ENCODE measurements around the gene COMMD7. TPM values are rescaled to one million over a fixed set of nuclear protein-coding genes. Genes with fewer than 3 reads are reported as not detected.
"Not testable (repeated sequence)": the region's sequence is repeated elsewhere in the genome, so short reads cannot be mapped to it uniquely, and the experiment has no call there.

The COMMD7 gene
- total RNA-seq, 4 donors from 2014 or later: 11.3 to 31.6 (median 25.4) TPM

DNA sequence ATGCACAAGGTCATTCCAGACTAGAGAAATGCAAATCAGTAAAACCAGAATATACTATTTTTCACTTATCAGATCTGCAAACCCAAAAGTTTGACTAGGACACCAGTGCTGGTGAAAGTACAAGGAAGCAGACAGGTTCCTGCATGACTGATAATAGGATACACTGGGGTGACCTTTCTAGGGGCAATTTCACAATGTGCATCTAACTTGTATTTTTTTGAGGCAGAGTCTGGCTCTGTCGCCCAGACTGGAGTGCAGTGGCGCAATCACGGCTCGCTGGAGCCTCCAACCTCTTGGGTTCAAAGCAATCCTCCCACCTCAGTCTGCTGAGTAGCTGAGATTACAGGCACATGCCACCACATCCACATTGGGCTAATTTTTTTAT, 11.4 kb downstream of the COMMD7 start:
- no peak for DNase-seq
- Histone ChIP-seq H3K27ac (no peak overlapping the region), H3K36me3 (no peaks in the 10 kb centered on the region), H3K27me3 (no peaks in the 10 kb centered on the region), H3K4me1 (no peaks in the 10 kb centered on the region), H3K9me3 (no peaks in the 10 kb centered on the region), H3K4me3 (no peak overlapping the region)
- intact Hi-C loops (cut with DNase I; ENCODE audit: low total_unique reads): no loop called here
- TF ChIP-seq, protein P1, sequence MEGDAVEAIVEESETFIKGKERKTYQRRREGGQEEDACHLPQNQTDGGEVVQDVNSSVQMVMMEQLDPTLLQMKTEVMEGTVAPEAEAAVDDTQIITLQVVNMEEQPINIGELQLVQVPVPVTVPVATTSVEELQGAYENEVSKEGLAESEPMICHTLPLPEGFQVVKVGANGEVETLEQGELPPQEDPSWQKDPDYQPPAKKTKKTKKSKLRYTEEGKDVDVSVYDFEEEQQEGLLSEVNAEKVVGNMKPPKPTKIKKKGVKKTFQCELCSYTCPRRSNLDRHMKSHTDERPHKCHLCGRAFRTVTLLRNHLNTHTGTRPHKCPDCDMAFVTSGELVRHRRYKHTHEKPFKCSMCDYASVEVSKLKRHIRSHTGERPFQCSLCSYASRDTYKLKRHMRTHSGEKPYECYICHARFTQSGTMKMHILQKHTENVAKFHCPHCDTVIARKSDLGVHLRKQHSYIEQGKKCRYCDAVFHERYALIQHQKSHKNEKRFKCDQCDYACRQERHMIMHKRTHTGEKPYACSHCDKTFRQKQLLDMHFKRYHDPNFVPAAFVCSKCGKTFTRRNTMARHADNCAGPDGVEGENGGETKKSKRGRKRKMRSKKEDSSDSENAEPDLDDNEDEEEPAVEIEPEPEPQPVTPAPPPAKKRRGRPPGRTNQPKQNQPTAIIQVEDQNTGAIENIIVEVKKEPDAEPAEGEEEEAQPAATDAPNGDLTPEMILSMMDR (IDR thresholded peaks at IDR 0.05): no peak
- TF ChIP-seq POLR2A (IDR thresholded peaks at IDR 0.05): no peak

DNA sequence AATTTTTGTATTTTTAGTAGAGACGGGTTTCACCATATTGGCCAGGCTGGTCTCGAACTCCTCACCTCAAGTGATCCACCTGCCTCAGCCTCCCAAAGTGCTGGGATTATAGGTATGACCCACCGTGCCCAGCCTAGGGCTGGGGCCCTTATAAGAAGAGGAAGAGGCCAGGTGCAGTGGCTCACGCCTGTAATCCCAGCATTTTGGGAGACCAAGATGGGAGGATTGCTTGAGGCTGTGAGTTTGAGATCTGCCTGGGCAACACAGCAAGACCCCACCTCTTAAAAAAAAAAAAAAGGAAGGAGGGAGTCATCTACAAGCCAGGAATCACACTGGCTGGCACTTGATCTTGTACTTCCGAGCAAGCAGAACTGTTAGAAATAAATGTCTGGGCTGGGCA, 13.9 kb downstream of the COMMD7 start:
- H3K27ac ChIP-seq; intact Hi-C loops (cut with DNase I; ENCODE audit: low total_unique reads); DNase-seq; H3K27me3 ChIP-seq; H3K4me3 ChIP-seq; H3K36me3 ChIP-seq; H3K4me1 ChIP-seq; H3K9me3 ChIP-seq: not testable (repeated sequence)

DNA sequence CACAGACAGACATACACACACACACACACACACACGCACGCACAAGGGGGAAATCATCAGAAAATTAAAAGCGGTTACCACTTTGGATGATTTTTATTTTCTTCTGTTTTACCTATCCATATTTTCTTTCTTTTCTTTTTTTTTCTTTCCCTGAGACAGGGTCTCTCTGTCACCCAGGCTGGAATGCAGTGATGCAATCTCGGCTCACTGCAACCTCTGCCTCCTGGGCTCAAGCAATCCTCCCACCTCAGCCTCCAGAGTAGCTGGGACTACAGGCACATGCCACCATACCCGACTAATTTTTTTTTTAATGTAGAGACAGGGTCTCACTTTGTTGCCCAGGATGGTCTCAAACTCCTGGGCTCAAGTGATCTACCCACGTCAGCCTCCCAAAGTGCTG, 14.8 kb downstream of the COMMD7 start:
- H3K36me3 ChIP-seq; H3K4me1 ChIP-seq; H3K4me3 ChIP-seq; intact Hi-C loops (cut with DNase I; ENCODE audit: low total_unique reads); DNase-seq; H3K27me3 ChIP-seq; H3K9me3 ChIP-seq; H3K27ac ChIP-seq: not testable (repeated sequence)

DNA sequence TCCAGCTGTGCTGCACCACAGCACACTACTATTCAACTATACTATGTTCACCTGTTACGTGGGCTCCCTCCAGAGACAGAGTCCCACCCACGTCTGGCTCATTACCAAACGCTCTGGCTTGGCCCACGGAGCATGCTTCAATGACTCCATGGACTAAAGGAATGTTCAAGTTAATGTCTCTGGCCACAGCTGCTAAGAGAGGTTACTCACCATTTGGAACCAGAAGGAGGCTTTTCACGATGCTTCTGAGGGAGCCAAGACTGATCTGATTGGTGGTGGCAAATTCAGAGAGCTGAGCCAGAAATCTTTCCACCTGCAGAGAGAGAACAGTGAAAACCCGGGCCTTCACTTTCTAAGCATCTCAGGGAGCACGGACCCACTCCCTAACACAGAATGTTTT, 15.6 kb downstream of the COMMD7 start:
- H3K27me3 ChIP-seq: no peaks in the 10 kb centered on the region
- H3K27ac ChIP-seq: no peak overlapping the region
- no peaks in the 10 kb centered on the region for H3K9me3 ChIP-seq
- no peaks in the 10 kb centered on the region for H3K36me3 ChIP-seq
- H3K4me3 ChIP-seq: no peak overlapping the region
- intact Hi-C loops (cut with DNase I; ENCODE audit: low total_unique reads): no loop called here
- no peaks in the 10 kb centered on the region for H3K4me1 ChIP-seq
- DNase-seq: peak in 1 of 2 donors; percentile 32
- no peak for TF ChIP-seq POLR2A (IDR thresholded peaks at IDR 0.05)
- TF ChIP-seq, protein P1 (IDR thresholded peaks at IDR 0.05): no peak

DNA sequence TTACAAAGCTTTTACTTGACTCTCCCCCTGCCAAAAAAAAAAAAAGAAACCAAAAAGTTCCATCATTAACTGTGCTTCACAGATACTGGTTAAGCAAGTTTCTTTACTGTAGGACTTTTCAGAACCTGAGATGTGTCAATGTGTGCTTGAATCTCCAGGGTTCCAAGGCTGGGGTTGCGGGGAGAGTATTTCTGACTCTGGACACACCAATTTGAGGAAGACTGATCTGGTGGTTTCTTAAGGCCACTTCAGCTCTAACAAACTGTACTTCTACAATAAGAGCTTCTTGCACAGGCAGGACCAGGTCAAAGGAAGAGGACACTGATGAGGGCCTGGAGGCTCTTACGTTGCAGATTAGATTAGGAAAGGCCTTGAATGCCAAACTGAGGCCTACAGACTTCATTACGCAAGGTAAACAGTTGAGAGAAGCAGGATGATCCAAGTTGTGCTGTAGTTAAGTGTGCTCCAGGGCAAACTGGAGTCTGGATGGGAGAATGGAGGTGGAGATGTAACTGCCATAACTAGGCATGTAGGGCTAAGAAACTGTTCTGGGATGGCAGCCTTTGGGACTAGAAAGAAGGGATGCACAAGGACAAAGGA, 24.4 kb downstream of the COMMD7 start:
- TF ChIP-seq POLR2A (IDR thresholded peaks at IDR 0.05): no peak
- TF ChIP-seq, protein P1 (IDR thresholded peaks at IDR 0.05): no peak
- H3K36me3 ChIP-seq: no peaks in the 10 kb centered on the region
- no peak for DNase-seq
- no peaks in the 10 kb centered on the region for H3K27me3 ChIP-seq
- H3K27ac ChIP-seq: no peak overlapping the region
- no peaks in the 10 kb centered on the region for H3K4me1 ChIP-seq
- intact Hi-C loops (cut with DNase I; ENCODE audit: low total_unique reads): no loop called here
- H3K9me3 ChIP-seq: no peaks in the 10 kb centered on the region
- H3K4me3 ChIP-seq: no peak overlapping the region

DNA sequence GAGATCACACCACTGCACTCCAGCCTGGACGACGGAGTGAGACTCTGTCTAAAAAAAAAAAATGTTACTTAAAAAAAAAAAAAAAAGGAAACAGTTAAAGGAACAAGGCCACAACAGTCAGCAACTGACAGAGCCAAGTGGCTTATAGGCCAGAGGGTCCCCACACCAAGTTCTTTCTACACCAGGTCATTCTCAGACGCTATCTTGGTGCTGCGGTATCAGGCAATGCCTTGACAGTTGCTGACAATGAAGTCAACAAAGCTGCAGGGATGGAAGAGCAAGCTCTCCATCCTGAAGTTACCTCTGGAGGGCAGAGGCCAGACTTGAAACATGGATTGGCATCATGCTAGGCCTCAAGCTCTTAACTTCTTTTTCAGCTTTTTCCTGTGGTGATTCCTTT, 31.9 kb downstream of the COMMD7 start:
- intact Hi-C loops (cut with DNase I; ENCODE audit: low total_unique reads): no loop called here
- Histone ChIP-seq H3K9me3 (no peaks in the 10 kb centered on the region), H3K27ac (no peak overlapping the region), H3K27me3 (no peaks in the 10 kb centered on the region), H3K4me3 (no peak overlapping the region), H3K36me3 (no peaks in the 10 kb centered on the region), H3K4me1 (no peaks in the 10 kb centered on the region)
- no peak for DNase-seq
- TF ChIP-seq, protein P1 (IDR thresholded peaks at IDR 0.05): no peak
- no peak for TF ChIP-seq POLR2A (IDR thresholded peaks at IDR 0.05)

Data from uterus (tissue), 4 donors.